ENCODE measurements around the gene SLC5A9. TPM values are rescaled to one million over a fixed set of nuclear protein-coding genes. Genes with fewer than 3 reads are reported as not detected.

SLC5A9 gene
- polyA plus RNA-seq, 1 donor (not counting 4 experiments of a cell fraction or from before 2014, with no cell fraction given) = not detected

DNA sequence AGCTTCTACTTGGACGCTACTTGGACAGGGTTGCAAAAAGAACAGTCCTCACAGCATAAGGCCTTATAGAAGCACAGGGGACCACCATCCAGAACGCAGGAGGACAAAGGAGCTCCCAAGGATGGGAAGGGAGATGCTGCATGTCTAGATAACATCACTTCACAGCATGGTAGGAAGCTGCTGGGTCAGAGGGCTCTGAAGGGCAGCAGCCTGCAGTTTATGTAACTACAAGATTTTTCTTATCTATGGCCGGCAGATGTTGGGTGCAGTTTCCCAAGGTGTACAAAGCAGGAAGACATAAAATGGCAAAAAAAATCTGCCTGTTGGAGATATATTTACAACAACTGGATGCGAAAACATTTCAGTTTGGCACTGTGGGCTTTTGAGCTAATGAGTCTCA lies 45.3 kb upstream of the SLC5A9 start:
- Histone ChIP-seq H3K36me3 (ENCODE audit: control insufficient read depth in 2 of 2, extremely low read depth in 1 of 2, insufficient read depth in 2 of 2, low read length in 2 of 2) (no peaks in the 10 kb centered on the region), H3K27me3 (ENCODE audit: control insufficient read depth, extremely low read depth, insufficient read depth, low read length) (no peaks in the 10 kb centered on the region), H3K4me1 (ENCODE audit: control insufficient read depth, extremely low read depth, insufficient read depth, low read length) (no peaks in the 10 kb centered on the region), H3K4me2 (ENCODE audit: control insufficient read depth, extremely low read depth, insufficient read depth, low read depth, low read length) (no peak overlapping the region), H3K9me3 (ENCODE audit: control insufficient read depth, low read depth, low read length) (no peaks in the 10 kb centered on the region), H4K20me1 (ENCODE audit: control insufficient read depth, extremely low read depth, insufficient read depth, low read length) (no peaks in the 10 kb centered on the region), H3K79me2 (ENCODE audit: control insufficient read depth, insufficient read depth, low read length) (no peaks in the 10 kb centered on the region), H3K9me1 (ENCODE audit: control insufficient read depth, extremely low read depth, insufficient read depth, low read length) (no peaks in the 10 kb centered on the region), H3K4me3 (ENCODE audit: control insufficient read depth in 2 of 3, extremely low read depth in 1 of 3, insufficient read depth in 2 of 3, low read depth in 1 of 3, low read length in 3 of 3) (no peak overlapping the region), H3K27ac (ENCODE audit: control insufficient read depth, insufficient read depth, low read length) (no peak overlapping the region), H2AFZ (ENCODE audit: control insufficient read depth, low read length) (no peak overlapping the region), H3K9ac (ENCODE audit: control insufficient read depth, extremely low read depth, insufficient read depth, low read length) (no peak overlapping the region)
- DNase-seq (ENCODE audit: low read depth, low spot score) (no peak), FAIRE-seq (no peak)
- dilution Hi-C loops (cut with MboI; ENCODE audit: extremely low pct_ligation_motif_present, low sequenced_read_pairs) = no loop called here
- no peak for TF ChIP-seq EZH2 (IDR thresholded peaks at IDR 0.05; ENCODE audit: low read length)
- TF ChIP-seq, protein P1, sequence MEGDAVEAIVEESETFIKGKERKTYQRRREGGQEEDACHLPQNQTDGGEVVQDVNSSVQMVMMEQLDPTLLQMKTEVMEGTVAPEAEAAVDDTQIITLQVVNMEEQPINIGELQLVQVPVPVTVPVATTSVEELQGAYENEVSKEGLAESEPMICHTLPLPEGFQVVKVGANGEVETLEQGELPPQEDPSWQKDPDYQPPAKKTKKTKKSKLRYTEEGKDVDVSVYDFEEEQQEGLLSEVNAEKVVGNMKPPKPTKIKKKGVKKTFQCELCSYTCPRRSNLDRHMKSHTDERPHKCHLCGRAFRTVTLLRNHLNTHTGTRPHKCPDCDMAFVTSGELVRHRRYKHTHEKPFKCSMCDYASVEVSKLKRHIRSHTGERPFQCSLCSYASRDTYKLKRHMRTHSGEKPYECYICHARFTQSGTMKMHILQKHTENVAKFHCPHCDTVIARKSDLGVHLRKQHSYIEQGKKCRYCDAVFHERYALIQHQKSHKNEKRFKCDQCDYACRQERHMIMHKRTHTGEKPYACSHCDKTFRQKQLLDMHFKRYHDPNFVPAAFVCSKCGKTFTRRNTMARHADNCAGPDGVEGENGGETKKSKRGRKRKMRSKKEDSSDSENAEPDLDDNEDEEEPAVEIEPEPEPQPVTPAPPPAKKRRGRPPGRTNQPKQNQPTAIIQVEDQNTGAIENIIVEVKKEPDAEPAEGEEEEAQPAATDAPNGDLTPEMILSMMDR (optimal IDR thresholded peaks at IDR 0.05 in 1 of 3, IDR thresholded peaks at IDR 0.05 in 1 of 3, conservative IDR thresholded peaks at IDR 0.05 in 1 of 3; ENCODE audit: extremely low read depth in 1 of 3, insufficient read depth in 2 of 3, low read length in 3 of 3) = peak in 2 of 3 experiments; percentile 18 to 30

DNA sequence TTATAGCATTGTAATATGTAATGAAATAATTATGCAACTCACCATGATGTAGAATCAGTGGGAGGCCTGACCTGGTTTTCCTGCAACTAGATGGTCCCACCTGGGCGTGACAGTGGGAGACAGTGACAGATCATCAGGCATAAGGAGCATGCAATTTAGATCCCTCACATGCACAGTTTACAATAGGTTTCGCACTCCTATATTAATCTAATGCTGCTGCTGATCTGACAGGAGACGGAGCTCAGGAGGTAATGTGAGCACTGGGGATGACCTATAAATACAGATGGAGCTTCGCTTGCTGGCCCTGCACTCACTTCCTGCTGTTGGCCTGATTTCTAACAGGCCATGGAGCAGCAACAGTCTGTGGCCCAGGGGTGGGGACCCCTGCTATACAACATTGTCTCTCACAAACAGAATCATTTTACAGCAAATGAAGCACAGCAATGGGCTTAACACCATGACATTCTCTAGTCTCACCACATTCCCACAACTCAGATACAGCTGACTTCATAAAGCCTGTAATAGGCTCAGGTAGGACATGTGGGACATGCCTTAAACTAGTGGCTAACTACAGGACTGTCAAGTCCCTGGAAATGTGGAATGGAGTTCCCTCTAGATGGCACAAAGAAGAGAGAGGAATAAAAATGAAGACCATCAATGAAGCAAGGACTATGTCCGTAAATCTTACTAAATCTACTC lies 40.7 kb upstream of the SLC5A9 start:
- DNase-seq (ENCODE audit: low read depth, low spot score) (no peak), FAIRE-seq (no peak)
- H3K27ac ChIP-seq (ENCODE audit: control insufficient read depth, insufficient read depth, low read length) = no peak overlapping the region
- no peak overlapping the region for H3K4me3 ChIP-seq (ENCODE audit: control insufficient read depth in 2 of 3, extremely low read depth in 1 of 3, insufficient read depth in 2 of 3, low read depth in 1 of 3, low read length in 3 of 3)
- TF ChIP-seq EZH2 (IDR thresholded peaks at IDR 0.05; ENCODE audit: low read length) = no peak
- TF ChIP-seq, protein P1 (optimal IDR thresholded peaks at IDR 0.05 in 1 of 3, IDR thresholded peaks at IDR 0.05 in 1 of 3, conservative IDR thresholded peaks at IDR 0.05 in 1 of 3; ENCODE audit: extremely low read depth in 1 of 3, insufficient read depth in 2 of 3, low read length in 3 of 3) = no peak
- H2AFZ ChIP-seq (ENCODE audit: control insufficient read depth, low read length) = peak overlapping the region; percentile 34
- no peaks in the 10 kb centered on the region for H4K20me1 ChIP-seq (ENCODE audit: control insufficient read depth, extremely low read depth, insufficient read depth, low read length)
- peaks cover 3% of the 10 kb centered on the region for H3K4me1 ChIP-seq (ENCODE audit: control insufficient read depth, extremely low read depth, insufficient read depth, low read length)
- dilution Hi-C loops (cut with MboI; ENCODE audit: extremely low pct_ligation_motif_present, low sequenced_read_pairs) = no loop called here
- no peaks in the 10 kb centered on the region for H3K36me3 ChIP-seq (ENCODE audit: control insufficient read depth in 2 of 2, extremely low read depth in 1 of 2, insufficient read depth in 2 of 2, low read length in 2 of 2)
- no peak overlapping the region for H3K4me2 ChIP-seq (ENCODE audit: control insufficient read depth, extremely low read depth, insufficient read depth, low read depth, low read length)
- peaks cover 1% of the 10 kb centered on the region for H3K9me3 ChIP-seq (ENCODE audit: control insufficient read depth, low read depth, low read length)
- no peak overlapping the region for H3K9ac ChIP-seq (ENCODE audit: control insufficient read depth, extremely low read depth, insufficient read depth, low read length)
- no peaks in the 10 kb centered on the region for H3K27me3 ChIP-seq (ENCODE audit: control insufficient read depth, extremely low read depth, insufficient read depth, low read length)
- no peaks in the 10 kb centered on the region for H3K79me2 ChIP-seq (ENCODE audit: control insufficient read depth, insufficient read depth, low read length)
- H3K9me1 ChIP-seq (ENCODE audit: control insufficient read depth, extremely low read depth, insufficient read depth, low read length) = no peaks in the 10 kb centered on the region
